GM23248 (cell line): ENCODE data around the gene STIL.

Experiments
- EZH2 ChIP-seq: fragments of 200-600 bp; sonication (generic); IDR thresholded peaks from 2 replicates; pipeline ENCODE4 v1.6.1; 2018; ENCODE audit warnings: antibody characterized with exemption, mild to moderate bottlenecking; ENCODE audit not compliant: insufficient read depth, poor library complexity, severe bottlenecking
- EZH2phosphoT487 ChIP-seq: fragments of 200-600 bp; sonication (generic); IDR thresholded peaks from 2 replicates; pipeline ENCODE4 v1.6.1; 2018; ENCODE audit warnings: antibody characterized with exemption, moderate library complexity, mild to moderate bottlenecking, low read depth; ENCODE audit not compliant: insufficient read depth

GRCh38 chr1:47214549-47214948 is 99.4 kb downstream of the STIL start:
- TF ChIP-seq EZH2phosphoT487 (no peak), EZH2 (no peak)
